LNCaP clone FGC (cell line): ENCODE results near the gene UNC50.
A peak's percentile ranks its signal among the peaks of the same experiment; 100 is the strongest.

ENCODE experiments used
- DNase-seq: peaks from one replicate; pipeline ENCODE4 v3.0.0-alpha.2; 2011; ENCODE audit warnings: low read depth
- H3K4me3 ChIP-seq: 2 replicates; pipeline ENCODE4 v1.5.1; 2011; ENCODE audit warnings: mild to moderate bottlenecking, low read depth, low read length, control low read depth
- CTCF ChIP-seq: IDR thresholded peaks from 2 replicates; pipeline ENCODE4 v1.5.1; 2012; ENCODE audit warnings: mild to moderate bottlenecking; ENCODE audit not compliant: control insufficient read depth, insufficient read depth; ENCODE audit errors: extremely low read depth

UNC50 gene

DNA sequence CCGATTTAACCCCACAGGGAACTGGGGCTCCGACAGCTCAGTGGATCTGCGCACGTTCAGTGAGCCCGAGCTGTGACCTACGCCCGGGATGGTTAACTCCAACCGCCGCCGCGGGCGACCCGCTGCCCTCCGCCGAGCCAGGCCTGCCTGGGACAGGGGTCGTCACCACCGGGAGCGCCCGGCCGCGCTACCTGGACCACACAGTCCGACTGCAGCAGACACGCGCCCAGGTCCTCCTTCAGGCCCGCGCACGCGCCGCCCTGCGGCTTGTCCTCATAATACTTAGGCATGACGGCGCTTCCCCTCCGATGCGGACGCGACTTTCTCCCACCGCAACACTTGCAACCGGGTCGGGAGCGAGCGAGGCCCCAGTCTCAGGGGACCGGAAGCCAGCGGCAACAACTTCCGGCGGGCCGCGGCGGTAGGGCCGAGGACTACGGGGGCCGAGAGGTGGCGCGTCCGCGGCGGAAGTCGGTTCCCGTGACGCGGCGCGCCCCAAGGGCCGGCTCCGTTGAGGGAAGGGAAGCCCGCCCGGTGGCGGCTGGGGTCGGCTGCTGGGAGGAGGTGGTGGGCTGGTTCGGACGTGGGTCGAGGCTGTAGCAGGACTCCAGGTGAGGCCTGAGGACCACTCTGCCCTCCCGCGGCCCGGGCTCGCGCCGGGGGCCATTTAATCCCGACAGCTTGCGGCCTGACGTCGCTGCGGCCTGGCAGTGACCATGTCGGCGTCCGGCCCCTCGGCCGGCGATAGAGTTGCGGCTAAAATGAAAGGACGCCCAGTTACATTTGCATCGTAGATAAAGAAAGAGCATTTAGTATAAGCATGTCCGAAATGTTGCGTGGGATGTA, at the start of gene UNC50, which contains the start of gene COA5:
Gene UNC50, plus strand, starts transcription at position 474 of the 846 bp plus-strand sequence. CDS start 1,171 bp downstream, outside the sequence.
Gene COA5, minus strand, starts transcription at position 397 of the 846 bp plus-strand sequence. Its CDS starts 107 bp downstream, at position 290.
- peak within 1 kb of the TSS; percentile 93 for H3K4me3 ChIP-seq
- TF ChIP-seq CTCF: no peak

DNA sequence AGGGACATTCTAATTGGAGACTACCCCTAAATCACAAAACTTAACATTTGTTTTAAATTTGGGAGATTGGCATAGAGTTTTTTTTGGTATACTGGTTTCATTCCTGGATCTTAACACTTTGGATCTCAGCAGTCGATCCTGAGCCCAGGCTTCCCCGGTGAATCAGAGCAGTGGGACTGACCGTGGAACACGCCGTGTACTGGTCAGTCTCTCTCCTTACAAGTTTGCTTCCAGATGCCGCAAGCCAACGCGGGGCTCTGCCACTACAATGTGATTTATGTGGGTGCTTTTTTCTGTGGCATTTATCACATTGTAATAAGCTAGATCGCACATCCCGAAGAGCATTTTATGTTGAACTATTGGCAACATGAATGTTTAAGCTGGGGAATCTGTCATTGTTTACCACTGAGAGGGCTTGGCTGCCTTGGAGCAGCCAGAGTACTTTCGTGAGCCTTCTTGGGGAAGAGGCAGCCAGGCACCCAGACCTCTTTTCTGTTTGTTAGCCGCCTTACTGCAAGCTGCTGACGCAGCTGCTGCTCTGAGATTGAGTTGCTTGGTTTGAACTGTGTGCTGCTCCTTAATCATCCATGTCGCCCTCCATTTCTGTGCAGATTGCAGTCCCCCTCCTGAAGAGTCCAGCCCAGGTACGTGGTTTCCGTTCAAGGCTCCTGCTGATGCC, 49.4 kb upstream of the UNC50 start:
- no peak overlapping the region for H3K4me3 ChIP-seq
- DNase-seq: no peak
- no peak for TF ChIP-seq CTCF

More for the DNA sequence above, at the start of gene UNC50, which contains the start of gene COA5:
- peak; percentile 54 for DNase-seq

- DNase-seq: no peak
- TF ChIP-seq CTCF: no peak
- no peak overlapping the region for H3K4me3 ChIP-seq
Observed at GRCh38 chr2:98559581-98559980, 48.8 kb upstream of the UNC50 start.

- no peak for TF ChIP-seq CTCF
- no peak overlapping the region for H3K4me3 ChIP-seq
- no peak for DNase-seq
Observed at GRCh38 chr2:98560256-98560771, 48.1 kb upstream of the UNC50 start.

- DNase-seq: no peak
- no peak overlapping the region for H3K4me3 ChIP-seq
- no peak for TF ChIP-seq CTCF
Observed at GRCh38 chr2:98561018-98561417, 47.4 kb upstream of the UNC50 start.

DNA sequence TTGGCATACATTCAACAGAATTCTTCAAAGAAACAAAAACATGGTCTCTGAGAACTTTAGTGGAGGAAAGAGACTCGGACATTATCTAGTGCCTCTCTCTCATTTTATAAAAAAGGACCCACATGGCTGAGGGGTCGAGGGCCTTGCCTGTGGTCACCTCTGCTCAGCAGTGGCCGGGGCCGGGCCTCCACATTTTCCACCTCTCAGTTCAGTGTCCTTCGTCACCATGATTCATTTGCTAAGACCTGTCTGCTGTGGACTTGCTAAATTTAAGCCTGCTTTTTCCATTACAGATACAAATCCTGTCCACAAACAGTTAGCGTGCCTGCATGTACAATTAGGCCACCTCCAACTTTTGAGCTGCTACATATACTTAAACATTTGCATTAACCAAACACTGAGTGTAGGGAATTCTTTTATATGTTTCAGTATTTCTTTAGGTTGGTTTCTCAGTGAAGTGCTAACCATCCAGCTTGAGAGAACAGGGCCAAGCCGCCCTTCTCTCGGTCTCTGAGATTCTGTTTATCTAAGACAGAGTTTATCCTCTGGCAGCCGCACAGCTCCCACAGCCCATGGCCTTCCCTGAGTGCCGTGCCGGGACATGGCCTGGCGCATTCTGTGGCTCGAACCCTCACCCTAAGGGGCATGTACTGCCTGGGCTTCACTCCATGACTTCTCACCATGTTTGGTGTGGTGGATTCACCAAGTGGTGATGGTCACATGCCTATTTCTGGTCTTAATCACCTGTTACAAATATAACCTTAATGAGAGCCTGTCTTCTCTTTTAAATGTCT, 46.3 kb upstream of the UNC50 start:
- H3K4me3 ChIP-seq: no peak overlapping the region
- TF ChIP-seq CTCF: no peak
- no peak for DNase-seq
